ENCODE results near the gene SSC5D. TPM values are rescaled to one million over a fixed set of nuclear protein-coding genes. Genes with fewer than 3 reads are reported as not detected.

The SSC5D gene
- total RNA-seq, 2 experiments from 2014 or later, result 0.32 to 0.34 TPM

DNA sequence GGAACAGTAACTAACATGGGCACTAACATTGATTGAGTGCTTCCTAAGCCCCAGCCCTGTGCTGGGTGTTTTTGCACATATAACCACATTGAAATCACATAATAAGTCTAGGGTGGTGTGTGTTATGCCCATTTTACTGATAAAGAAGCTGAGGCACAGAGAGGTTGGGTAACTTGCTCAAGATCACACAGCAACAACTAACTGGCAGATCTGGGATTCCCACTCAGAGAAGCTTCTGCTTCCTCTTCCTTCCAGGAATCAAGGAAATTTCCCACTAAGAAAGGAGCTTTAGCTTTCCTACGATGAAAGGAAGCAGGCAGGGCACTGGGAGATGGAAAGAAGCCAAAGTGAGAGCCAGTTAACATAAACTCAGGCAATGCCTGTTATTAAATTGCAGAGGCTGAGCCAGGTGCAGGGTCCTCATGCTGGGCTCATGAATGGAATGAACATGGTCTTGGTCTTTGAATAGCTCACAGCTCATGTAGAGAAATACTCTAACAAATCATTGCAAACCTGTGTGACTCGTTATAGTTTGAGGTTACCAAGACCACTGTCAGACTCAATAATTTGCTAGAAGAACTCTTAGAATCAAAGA, 10.1 kb downstream of the SSC5D start:
- no peak for DNase-seq
- Mint-ChIP-seq H3K4me1 (peaks cover 13% of the 10 kb centered on the region), H3K9me3 (ENCODE audit: low read depth) (peaks cover 3% of the 10 kb centered on the region), H3K27me3 (no peaks in the 10 kb centered on the region), H3K27ac (no peak overlapping the region), H3K36me3 (ENCODE audit: low read depth) (peaks cover 2% of the 10 kb centered on the region), H3K4me3 (no peak overlapping the region)
- ATAC-seq, result no peak
- intact Hi-C loops (cut with DNase I, micrococcal nuclease), result no loop called here
- CTCF ChIA-PET, result interaction anchor here (0.7 to 1.7 kb wide), 2 partner anchors 31 to 76 kb away, joined by 3 to 5 read pairs; no protein-coding TSS in a partner anchor
- POLR2A ChIA-PET, result interaction anchor here (0.7 to 1.2 kb wide), 2 partner anchors 13 to 241 kb away, joined by 3 to 6 read pairs; no protein-coding TSS in a partner anchor

DNA sequence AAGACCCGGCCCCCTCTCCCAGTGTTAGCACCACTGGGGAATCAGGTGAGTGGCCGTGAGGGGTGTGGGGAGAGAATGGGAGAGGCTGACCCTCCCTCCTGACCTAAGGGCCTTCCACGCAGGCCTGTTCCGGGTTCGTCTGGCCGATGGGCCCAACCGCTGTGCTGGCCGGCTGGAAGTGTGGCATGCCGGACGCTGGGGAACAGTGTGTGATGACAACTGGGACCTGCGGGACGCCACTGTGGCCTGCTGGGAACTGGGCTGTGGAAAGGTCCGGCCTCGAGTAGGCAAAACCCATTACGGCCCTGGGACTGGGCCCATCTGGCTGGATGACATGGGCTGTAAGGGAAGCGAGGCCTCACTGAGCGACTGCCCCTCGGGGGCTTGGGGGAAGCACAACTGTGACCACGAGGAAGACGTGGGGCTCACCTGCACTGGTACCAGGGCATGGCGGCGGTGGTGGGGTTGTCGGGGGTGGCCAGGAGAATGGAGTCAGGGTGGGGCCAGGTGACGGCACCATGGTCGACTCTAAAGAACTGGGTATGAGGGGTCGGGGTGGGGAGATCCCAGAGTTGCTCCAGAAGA, 12.2 kb downstream of the SSC5D start:
- DNase-seq (no peak), ATAC-seq (no peak)
- CTCF ChIA-PET, result interaction anchor here (0.6 to 1.0 kb wide), 3 partner anchors 33 to 202 kb away, joined by 3 to 4 read pairs (median 3); no protein-coding TSS in a partner anchor
- POLR2A ChIA-PET, result no interaction called here
- Mint-ChIP-seq H3K27ac (no peak overlapping the region), H3K27me3 (no peaks in the 10 kb centered on the region), H3K4me1 (peaks cover 19% of the 10 kb centered on the region), H3K36me3 (ENCODE audit: low read depth) (peaks cover 3% of the 10 kb centered on the region), H3K9me3 (ENCODE audit: low read depth) (peaks cover 3% of the 10 kb centered on the region), H3K4me3 (no peak overlapping the region)
- intact Hi-C loops (cut with DNase I, micrococcal nuclease), result loop anchor here in 1 of 2 experiments (10.0 kb wide), 1 partner anchor 356 kb away; the partner anchor contains the start of gene TNNT1

DNA sequence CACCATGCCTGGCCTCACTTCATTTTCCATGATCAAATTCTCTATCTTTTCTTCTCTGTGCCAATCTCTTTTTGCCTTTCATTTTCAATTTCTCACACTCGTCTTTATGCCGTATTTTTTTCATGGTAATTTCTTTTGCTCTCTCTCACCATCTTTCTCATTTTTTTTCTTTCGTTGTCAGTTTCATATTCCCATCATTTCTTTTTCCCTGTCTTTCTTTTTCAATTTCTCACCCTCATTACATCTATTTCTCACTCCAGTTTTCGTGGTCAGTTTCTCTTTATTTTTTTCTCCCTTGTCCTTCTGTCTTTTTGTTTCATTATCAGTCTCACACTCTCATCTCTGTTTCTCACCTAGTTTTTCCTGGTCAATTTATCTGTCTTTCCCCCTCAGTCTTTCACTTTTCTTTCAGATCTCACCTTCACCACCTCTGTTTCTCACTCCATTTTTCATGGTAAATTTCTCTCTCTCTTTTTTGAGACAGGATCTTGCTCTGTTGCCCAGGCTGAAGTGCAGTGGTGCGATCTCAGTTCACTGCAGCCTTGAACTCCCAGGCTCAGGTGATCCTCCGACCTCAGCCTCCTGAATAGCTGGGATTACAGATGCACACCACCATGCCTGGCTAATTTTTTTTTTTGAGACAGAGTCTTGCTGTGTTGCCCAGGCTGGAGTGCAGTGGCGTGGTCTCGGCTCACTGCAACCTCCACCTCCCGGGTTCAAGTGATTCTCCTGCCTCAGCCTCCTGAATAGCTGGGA, 14.1 kb downstream of the SSC5D start:
- H3K4me3 Mint-ChIP-seq, result peak overlapping the region; percentile 18
- H3K36me3 Mint-ChIP-seq (ENCODE audit: low read depth), result peaks cover 3% of the 10 kb centered on the region
- intact Hi-C loops (cut with DNase I, micrococcal nuclease), result loop anchor here (2.0 to 10.0 kb wide), 2 partner anchors 42 to 358 kb away; partner anchors contain the start of genes ISOC2 (in 1 of the 2) and TNNT1 (in 1 of the 2)
- peaks cover 3% of the 10 kb centered on the region for H3K9me3 Mint-ChIP-seq (ENCODE audit: low read depth)
- no peaks in the 10 kb centered on the region for H3K27me3 Mint-ChIP-seq
- CTCF ChIA-PET, result interaction anchor here (0.6 to 0.7 kb wide), 2 partner anchors 83 to 289 kb away, joined by 3 read pairs; no protein-coding TSS in a partner anchor
- peaks cover 19% of the 10 kb centered on the region for H3K4me1 Mint-ChIP-seq
- ATAC-seq (no peak), DNase-seq (no peak)
- peak overlapping the region; percentile 49 for H3K27ac Mint-ChIP-seq
- POLR2A ChIA-PET, result interaction anchor here (0.6 kb wide), 1 partner anchor 214 kb away, joined by 5 read pairs; no protein-coding TSS in a partner anchor

DNA sequence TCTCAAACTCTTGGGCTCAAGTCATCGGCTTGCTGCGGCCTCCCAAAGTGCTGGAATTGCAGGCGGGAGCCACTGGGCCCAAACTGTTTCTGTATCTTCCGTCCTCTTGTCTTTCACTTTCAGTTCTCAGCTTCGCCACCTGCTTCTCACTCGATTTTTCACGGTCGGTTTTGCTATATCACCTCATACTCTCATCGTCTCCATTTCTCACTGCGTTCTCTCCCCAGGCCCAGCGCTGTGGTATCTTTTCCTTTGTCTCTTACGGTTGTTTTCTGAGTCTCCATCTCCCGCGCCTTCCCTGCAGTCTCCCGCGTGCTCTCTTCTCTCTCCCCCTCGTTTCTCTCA, 14.9 kb downstream of the SSC5D start:
- Mint-ChIP-seq H3K27me3 (no peaks in the 10 kb centered on the region), H3K4me3 (peak overlapping the region; percentile 65), H3K9me3 (ENCODE audit: low read depth) (peaks cover 3% of the 10 kb centered on the region), H3K27ac (peak overlapping the region; percentile 67), H3K4me1 (peaks cover 19% of the 10 kb centered on the region), H3K36me3 (ENCODE audit: low read depth) (peaks cover 3% of the 10 kb centered on the region)
- ChIA-PET CTCF (interaction anchor here (0.6 to 2.4 kb wide), 18 partner anchors 9 to 417 kb away, joined by 3 to 30 read pairs (median 4); partner anchors contain the start of gene ZNF628), POLR2A (no interaction called here)
- intact Hi-C loops (cut with DNase I, micrococcal nuclease), result loop anchor here (1.0 to 10.0 kb wide), 6 partner anchors 27 to 358 kb away; partner anchors contain the start of genes ZNF628 (in 2 of the 2), ISOC2 (in 1 of the 2) and TNNT1 (in 1 of the 2)
- DNase-seq (no peak), ATAC-seq (no peak)

DNA sequence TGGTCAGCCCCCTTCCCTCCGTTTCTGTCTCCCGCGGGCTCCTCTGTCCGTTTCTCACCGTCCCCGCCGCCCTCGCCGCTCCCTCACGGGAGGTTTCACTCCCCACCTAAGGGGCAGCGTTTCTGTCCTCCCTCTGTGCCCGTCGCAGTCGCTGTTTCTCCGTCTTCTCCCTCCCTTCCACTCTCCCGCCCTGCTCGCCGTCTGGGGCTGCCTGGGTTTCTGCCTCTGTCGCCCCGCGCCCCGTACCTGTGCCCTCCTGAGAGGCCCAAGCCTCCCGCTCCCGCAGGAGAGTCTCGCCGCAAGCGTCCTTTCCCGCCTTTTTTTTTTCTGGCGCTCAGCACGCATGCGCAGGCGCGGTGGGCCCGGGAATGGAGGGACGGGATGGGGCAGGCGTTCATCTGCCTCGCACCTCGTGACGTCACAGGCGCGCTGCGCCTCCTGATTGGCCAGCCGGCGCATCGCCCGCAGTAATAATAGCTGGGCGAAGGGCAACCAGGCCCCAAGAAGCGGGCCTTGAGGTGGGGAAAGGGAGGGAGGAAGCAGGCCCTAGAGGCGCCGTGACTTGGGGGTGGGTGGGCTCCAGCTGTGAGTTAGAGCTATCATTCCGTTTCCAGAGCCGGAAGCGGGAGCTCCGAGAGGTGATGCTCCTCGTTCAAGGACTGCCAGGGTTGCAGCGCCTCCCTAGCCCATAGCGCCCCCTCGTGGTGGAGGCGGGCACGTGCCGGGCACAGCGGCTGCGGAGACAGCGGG, 15.4 kb downstream of the SSC5D start:
- peaks cover 19% of the 10 kb centered on the region for H3K4me1 Mint-ChIP-seq
- ChIA-PET POLR2A (interaction anchor here (0.6 to 1.3 kb wide), 6 partner anchors 19 to 291 kb away, joined by 3 to 5 read pairs (median 3); partner anchors contain the start of genes FIZ1 and NAT14), CTCF (interaction anchor here (0.6 to 2.4 kb wide), 38 partner anchors 9 to 1030 kb away, joined by 3 to 30 read pairs (median 4); partner anchors contain the start of genes ISOC2, NAT14, PPP6R1 and UBE2S)
- peaks cover 3% of the 10 kb centered on the region for H3K9me3 Mint-ChIP-seq (ENCODE audit: low read depth)
- peak; percentile 97 for ATAC-seq
- peaks cover 3% of the 10 kb centered on the region for H3K36me3 Mint-ChIP-seq (ENCODE audit: low read depth)
- peak overlapping the region; percentile 67 for H3K27ac Mint-ChIP-seq
- peak overlapping the region; percentile 65 for H3K4me3 Mint-ChIP-seq
- H3K27me3 Mint-ChIP-seq, result no peaks in the 10 kb centered on the region
- DNase-seq, result peak; percentile 96
- intact Hi-C loops (cut with DNase I, micrococcal nuclease), result loop anchor here (1.0 to 10.0 kb wide), 9 partner anchors 27 to 362 kb away; partner anchors contain the start of genes ZNF628 (in 2 of the 2), ISOC2 (in 1 of the 2), TNNT1 (in 1 of the 2) and ZNF784 (in 1 of the 2)

DNA sequence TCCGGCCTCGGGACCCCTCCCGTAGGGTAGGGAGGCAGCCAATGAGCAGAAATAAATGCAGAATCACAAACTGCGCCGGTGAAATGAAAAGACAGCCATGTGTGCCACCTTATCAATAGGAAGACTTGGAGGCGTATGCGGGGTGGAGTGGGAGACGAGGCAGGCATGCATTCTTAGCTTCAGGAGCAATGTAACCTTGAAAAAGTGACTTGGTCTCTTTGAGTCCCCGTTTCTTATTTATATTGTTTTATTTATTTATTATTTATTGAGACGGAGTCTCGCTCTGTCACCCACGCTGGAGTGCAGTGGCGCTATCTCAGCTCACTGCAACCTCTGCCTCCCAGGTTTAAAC, 16.0 kb downstream of the SSC5D start:
- ChIA-PET POLR2A (interaction anchor here (0.6 to 1.3 kb wide), 7 partner anchors 19 to 291 kb away, joined by 3 to 5 read pairs (median 3); partner anchors contain the start of genes FIZ1 and NAT14), CTCF (interaction anchor here (0.6 to 2.4 kb wide), 34 partner anchors 8 to 1030 kb away, joined by 3 to 30 read pairs (median 4); partner anchors contain the start of genes ISOC2, NAT14, PPP6R1 and UBE2S)
- no peak for DNase-seq
- peak overlapping the region; percentile 65 for H3K4me3 Mint-ChIP-seq
- peaks cover 3% of the 10 kb centered on the region for H3K9me3 Mint-ChIP-seq (ENCODE audit: low read depth)
- peaks cover 3% of the 10 kb centered on the region for H3K36me3 Mint-ChIP-seq (ENCODE audit: low read depth)
- ATAC-seq, result no peak
- H3K27me3 Mint-ChIP-seq, result peaks cover under 1% of the 10 kb centered on the region
- peaks cover 19% of the 10 kb centered on the region for H3K4me1 Mint-ChIP-seq
- no peak overlapping the region for H3K27ac Mint-ChIP-seq
- intact Hi-C loops (cut with DNase I, micrococcal nuclease), result loop anchor here (1.0 to 10.0 kb wide), 5 partner anchors 37 to 363 kb away; partner anchors contain the start of genes TNNT1 (in 1 of the 2) and ZNF784 (in 1 of the 2)

DNA sequence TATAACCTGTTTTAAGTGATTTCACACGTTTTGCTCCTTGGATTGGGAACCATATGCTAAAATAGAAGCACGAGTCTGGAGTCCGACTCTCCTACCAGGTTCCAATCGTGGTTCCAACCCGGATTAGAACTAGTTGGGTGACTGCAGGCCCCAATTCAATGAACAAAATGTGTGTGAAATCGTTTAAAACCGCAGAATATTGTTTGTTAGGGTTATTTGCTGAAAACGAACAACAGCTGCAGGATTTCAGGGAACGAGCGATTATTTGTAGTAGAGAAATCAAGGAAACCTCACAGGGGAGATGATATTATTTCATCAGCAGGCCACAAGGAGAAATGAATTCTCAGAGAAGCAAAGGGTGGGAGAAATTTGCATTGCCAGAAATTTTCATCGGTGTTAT, 16.7 kb downstream of the SSC5D start:
- no peak overlapping the region for H3K4me3 Mint-ChIP-seq
- H3K36me3 Mint-ChIP-seq (ENCODE audit: low read depth), result peaks cover 3% of the 10 kb centered on the region
- peaks cover 19% of the 10 kb centered on the region for H3K4me1 Mint-ChIP-seq
- DNase-seq, result no peak
- intact Hi-C loops (cut with DNase I, micrococcal nuclease), result loop anchor here (1.0 to 10.0 kb wide), 5 partner anchors 38 to 364 kb away; partner anchors contain the start of genes TNNT1 (in 1 of the 2) and ZNF784 (in 1 of the 2)
- POLR2A ChIA-PET, result interaction anchor here (0.7 kb wide), 1 partner anchor 245 kb away, joined by 3 read pairs; no protein-coding TSS in a partner anchor
- peaks cover 3% of the 10 kb centered on the region for H3K9me3 Mint-ChIP-seq (ENCODE audit: low read depth)
- ATAC-seq, result no peak
- H3K27ac Mint-ChIP-seq, result no peak overlapping the region
- H3K27me3 Mint-ChIP-seq, result peaks cover 2% of the 10 kb centered on the region
- CTCF ChIA-PET, result interaction anchor here (0.8 to 2.4 kb wide), 11 partner anchors 8 to 364 kb away, joined by 3 to 30 read pairs (median 8); partner anchors contain the start of gene ISOC2

DNA sequence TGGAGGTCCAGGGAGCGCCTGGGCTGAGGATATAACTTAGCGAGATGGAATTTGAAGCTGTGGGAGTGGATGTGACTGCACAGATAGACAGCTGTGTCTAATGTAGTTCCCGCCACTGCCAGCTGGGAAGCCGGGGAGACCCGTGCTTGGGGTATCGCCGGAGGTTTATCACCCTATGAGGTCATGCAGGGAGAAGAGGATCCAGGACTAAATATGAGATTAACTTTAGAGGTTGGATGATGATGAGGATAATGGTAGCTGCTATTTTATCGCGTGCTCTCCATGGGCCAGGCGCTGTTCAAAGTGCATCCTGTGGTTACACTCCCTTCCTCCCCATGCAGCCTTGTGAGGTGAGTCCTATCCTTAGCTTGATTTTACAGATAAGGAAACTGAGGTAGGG, 19.9 kb downstream of the SSC5D start:
- peaks cover 8% of the 10 kb centered on the region for H3K4me1 Mint-ChIP-seq
- H3K4me3 Mint-ChIP-seq, result no peak overlapping the region
- no peak for ATAC-seq
- CTCF ChIA-PET, result interaction anchor here (1.0 to 2.2 kb wide), 3 partner anchors 32 to 124 kb away, joined by 3 to 10 read pairs (median 10); partner anchors contain the start of gene ZNF628
- intact Hi-C loops (cut with DNase I, micrococcal nuclease), result loop anchor here in 1 of 2 experiments (10.0 kb wide), 1 partner anchor 363 kb away; the partner anchor contains the start of gene TNNT1
- H3K27ac Mint-ChIP-seq, result no peak overlapping the region
- POLR2A ChIA-PET, result interaction anchor here (0.6 to 0.8 kb wide), 2 partner anchors 18 to 106 kb away, joined by 3 read pairs; no protein-coding TSS in a partner anchor
- peaks cover 3% of the 10 kb centered on the region for H3K36me3 Mint-ChIP-seq (ENCODE audit: low read depth)
- H3K9me3 Mint-ChIP-seq (ENCODE audit: low read depth), result peaks cover 2% of the 10 kb centered on the region
- DNase-seq, result no peak
- H3K27me3 Mint-ChIP-seq, result peaks cover 8% of the 10 kb centered on the region

DNA sequence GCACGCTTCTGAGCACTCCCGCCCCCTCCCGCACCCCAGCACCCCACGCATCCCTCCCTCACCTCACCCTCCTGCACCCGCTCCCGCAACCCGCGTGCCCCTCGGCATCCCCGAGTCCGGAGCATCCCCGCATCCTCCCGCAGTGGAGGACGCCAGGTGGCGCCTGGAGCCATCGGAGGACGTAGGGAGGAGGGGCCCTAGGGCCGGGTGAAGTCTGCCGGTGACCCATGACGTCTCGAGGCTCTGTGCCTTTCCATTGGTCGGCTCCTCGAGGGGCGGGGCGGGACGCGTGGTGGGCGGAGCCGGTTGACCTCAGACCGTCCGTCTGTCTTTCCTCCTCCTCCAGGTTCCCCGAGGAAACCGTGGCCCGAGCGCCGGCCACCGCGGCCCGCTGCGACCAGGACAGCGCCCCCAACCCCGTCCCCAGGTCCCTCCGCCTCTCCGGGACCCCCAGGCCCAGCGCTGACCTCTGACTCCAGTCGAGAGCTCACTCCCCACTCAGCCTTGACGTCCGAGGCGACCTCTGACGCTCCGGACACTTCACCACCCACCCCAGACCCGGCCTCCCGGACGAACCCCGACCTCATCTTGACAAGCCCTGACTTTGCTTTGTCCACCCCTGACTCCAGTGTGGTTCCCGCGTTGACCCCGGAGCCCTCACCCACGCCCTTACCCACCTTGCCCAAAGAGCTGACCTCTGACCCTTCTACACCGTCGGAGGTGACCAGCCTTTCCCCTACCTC, 28.8 kb downstream of the SSC5D start:
- ATAC-seq (peak; percentile 100), DNase-seq (peak; percentile 96)
- Mint-ChIP-seq H3K4me1 (peaks cover 3% of the 10 kb centered on the region), H3K9me3 (ENCODE audit: low read depth) (no peaks in the 10 kb centered on the region), H3K36me3 (ENCODE audit: low read depth) (no peaks in the 10 kb centered on the region), H3K27me3 (no peaks in the 10 kb centered on the region), H3K27ac (peak overlapping the region; percentile 9), H3K4me3 (peak overlapping the region; percentile 54)
- ChIA-PET POLR2A (no interaction called here), CTCF (interaction anchor here (0.6 to 1.9 kb wide), 5 partner anchors 89 to 122 kb away, joined by 3 to 18 read pairs (median 4); partner anchors contain the start of gene ZNF865)
- intact Hi-C loops (cut with DNase I, micrococcal nuclease), result loop anchor here (1.0 to 2.0 kb wide), 10 partner anchors 41 to 292 kb away; partner anchors contain the start of genes EPN1 (in 1 of the 2), FIZ1 (in 1 of the 2), ZNF579 (in 1 of the 2) and ZNF628 (in 1 of the 2)
